ENCODE results near the gene KRTAP4-8.
"Not testable (repeated sequence)": the region's sequence is repeated elsewhere in the genome, so short reads cannot be mapped to it uniquely, and the experiment has no call there.

KRTAP4-8 gene

DNA sequence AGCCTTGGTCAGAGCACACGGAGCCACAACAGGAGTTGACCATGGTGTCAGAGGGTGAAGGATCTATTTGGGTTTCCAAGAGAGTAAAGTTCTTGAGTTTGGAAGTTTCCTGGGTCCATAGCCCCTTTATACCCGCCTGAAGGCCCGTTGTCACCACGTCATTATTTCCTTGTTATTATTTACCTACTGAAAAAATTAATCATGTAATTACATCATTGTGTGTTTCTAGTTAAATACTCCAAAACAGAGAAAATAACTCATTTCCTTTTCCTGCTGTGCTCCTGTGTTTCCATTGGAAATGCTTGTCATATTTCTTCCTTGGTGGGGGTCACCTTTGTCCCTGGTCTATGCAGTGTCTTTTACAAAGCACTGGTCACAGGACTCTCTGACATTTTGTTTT, at the start of gene KRTAP4-8:
Gene KRTAP4-8, minus strand, starts transcription at position 101 of the 400 bp plus-strand sequence. Its CDS starts 58 bp downstream, at position 43.
- no peak for DNase-seq

DNA sequence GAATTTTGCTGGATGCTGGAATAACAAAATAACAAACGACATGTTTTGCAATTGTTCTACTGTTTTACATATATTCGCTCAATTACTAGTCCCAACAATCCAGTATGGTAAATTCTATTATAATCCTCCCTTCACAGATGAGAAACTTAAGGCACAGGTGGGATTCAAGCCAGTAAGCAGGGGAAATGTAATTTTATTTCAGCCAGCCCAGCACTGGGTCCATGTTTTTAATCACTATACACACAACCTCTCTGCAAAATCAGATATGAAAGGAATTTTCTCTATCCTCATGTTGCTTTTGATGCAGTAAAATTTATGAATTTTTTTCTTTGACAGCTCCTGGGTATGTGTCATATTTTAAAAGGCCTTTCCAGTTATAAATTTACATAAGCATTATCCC, 47.3 kb upstream of the KRTAP4-8 start:
- DNase-seq, result no peak

DNA sequence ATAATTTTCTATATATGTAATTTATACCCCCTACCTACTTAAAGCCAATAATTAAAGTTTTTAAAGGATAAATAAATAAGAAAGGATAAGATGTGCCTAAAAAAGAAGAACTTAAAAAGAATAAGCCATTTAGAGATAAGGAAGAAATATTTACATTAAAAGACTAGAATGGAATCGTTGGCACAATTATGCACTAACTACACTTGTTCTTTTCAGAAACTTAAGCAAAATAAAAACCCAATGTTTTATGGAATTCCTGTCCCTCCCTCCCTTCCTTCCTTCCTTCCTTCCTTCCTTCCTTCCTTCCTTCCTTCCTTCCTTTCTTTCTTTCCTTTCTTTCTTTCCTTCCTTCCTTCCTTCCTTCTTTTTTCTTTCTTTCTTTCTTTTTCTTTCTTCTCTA, 46.9 kb upstream of the KRTAP4-8 start:
- no peak for DNase-seq

DNA sequence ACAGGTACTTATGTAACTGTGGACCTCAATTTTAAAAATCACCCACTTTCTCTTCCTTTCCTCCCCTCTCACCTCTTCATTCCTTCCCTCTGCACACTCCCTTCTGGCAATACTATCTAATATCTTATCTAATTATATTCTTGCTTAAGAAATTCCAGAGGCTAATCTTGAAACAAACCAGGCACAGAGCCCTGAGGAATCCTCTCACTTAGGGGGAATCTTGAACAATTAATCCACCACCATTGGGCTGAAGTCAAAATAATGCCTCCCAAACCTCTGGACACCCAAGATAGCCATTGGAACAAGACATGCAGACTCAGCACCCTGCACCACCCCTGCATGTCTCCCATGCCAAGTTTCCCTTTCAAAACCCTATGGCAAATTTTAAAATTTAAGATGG, 43.4 kb upstream of the KRTAP4-8 start:
- DNase-seq, result no peak

DNA sequence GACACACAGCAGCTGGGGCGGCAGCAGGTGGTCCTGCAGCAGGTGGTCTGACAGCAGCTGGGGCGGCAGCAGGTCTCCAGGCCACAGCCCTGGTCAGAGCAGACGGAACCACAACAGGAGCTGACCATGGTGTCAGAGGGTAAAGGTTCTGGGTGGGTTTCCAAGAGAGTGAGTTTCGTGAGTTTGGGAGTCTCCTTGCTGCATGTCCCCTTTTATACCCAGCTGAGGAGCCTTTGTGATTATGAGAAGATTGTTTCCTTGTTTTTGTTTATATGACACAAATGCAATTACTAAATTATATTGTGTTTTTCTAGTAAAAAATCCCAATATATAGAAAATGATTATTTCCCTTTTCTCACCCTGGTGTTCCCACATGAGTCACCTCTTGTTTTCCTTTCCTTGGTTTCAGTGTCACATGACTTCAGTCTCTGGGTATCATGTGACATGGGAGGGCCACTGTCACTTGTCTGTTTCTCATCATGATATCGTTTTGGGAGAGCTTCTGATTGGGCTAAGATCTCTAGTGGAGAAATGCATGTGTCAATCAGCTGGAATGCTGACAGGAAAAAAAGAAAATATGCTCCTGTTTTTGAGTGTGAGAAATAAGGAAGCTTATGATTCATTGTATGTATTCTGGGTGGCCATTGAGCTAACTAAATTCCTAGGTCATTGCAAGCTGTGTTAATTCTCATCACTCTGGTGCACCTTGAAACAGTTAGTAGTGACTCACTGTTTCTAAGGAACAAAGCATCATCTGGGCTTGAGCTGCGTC, 42.6 kb upstream of the KRTAP4-8 start, which contains the start of gene KRTAP4-6:
Gene KRTAP4-6, minus strand, starts transcription at position 185 of the 772 bp plus-strand sequence. Its CDS starts 57 bp downstream, at position 128.
- no peak for DNase-seq

DNA sequence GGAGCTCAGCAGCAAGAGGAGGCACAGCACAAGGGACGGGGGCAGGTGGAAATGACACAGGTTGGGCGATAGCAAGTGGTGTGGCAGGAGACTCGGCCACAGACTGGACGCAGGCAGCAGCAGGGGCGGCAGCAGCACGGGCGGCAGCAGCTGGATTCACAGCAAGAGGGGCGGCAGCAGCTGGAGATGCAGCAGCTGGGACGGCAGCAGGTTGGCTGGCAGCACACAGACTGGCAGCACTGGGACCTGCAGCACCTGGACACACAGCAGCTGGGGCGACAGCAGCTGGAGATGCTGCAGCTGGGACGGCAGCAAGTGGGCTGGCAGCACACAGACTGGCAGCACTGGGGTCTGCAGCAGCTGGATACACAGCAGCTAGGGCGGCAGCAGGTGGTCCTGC, 41.9 kb upstream of the KRTAP4-8 start:
- not testable (repeated sequence) for DNase-seq

DNA sequence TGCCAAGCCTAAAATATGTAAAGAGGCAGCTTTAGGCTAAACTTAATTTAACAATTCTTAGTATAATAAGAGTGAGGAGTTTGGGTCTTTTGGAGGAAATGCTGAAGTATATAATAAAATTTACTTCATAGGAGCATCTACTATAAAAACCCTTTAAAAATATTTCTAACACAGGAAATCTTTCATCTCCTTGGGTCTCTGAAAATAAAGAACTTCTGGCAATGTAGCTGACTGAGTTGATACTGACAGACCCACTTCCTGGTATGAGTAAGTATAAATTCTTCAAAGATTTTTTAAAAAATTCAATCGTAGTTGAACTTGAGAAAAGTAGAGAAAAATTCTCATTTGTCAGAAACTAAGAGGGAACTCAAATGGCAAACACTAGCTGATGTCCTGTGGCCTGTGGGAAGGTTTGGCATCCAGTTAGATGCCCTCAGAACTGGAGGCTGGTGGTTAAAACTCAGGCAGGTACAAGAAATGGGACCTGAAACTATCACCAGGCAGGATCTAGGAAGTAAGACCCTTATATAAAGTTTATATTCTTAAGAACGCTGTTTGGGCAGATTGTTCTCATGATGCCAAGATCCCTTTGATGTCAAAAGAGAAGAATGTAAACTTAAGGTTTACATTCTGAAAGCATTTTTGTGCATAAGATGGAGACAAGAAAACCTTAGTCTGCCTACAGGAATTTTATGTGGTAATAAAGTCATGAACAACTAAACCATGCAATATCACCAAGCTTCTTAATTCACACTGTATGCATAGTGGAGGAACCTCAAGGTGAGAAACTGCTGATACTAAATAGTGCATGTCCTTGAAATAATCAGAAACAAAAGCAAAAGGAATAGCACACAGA, 36.2 kb upstream of the KRTAP4-8 start:
- no peak for DNase-seq

DNA sequence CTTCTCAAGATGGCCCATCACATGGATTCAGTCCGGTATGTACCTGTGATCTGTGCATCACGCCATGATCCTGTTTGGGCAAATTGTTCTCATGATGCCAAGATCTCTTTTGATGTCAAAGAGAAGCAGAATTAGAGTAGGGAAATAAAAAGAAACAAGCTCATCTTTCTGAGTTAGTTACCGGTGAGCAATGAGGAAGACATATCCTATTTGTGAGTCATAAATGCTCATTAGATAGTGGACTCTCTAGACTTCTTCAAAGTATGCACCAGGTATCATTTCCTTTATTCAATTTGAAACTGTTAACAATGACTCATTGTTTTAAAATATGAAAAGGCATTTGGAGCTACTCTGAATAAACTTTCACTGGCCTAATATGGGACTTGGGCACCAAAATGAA, 34.0 kb upstream of the KRTAP4-8 start:
- DNase-seq, result no peak

DNA sequence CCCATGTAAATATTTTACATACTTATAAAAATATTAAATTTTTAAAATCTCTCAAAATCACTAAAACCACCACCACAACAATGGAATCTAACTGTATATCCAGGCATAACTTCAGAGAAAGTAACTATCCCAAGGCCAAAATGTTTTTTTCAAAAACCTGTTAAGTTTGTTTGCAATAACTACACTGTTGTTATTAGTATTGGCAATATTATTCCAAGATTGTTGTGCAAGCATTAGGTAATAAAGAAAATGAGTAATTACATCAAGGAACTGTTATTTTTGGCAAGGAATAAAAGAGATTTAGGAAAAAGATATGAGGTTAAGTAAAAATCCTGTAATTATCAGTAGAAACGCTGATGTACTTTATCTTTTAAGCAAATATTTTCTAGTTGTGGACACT, 29.4 kb upstream of the KRTAP4-8 start:
- no peak for DNase-seq

DNA sequence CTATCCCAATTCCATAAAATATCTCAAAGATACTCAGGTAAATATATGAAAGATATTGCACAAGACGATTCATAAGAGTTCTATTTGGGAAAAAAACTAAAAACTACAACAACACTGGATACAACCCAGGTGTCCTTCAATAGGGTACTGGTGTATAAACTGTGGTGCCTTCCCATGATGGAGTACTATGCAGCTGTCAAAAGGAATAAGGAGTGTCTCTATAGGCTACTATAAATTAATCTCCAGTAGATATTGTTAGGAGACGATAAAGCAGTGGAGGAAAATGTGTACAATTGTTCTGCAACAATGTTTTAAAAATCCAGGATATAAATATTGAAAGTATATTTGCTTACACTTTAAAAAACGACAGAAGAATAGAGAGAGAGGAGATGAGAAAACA, 28.5 kb upstream of the KRTAP4-8 start:
- no peak for DNase-seq

DNA sequence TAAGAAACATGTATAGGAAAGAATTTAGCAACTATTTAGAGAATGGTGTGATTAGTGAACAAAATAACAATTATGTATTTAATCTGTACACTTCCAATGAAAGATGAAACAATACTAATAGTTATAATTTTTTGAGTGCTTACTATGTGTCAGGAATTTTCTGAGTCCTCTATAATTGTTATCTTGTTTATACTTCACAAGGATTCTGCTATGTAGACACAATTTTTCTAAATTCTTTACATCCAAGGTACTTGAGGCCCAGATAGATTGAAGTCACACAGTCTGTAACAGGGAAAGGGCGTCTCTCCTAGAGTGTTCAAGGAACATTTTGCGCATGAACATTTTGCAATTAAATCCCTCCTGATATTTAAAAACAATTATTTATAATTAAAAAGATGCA, 27.1 kb upstream of the KRTAP4-8 start:
- DNase-seq, result no peak

DNA sequence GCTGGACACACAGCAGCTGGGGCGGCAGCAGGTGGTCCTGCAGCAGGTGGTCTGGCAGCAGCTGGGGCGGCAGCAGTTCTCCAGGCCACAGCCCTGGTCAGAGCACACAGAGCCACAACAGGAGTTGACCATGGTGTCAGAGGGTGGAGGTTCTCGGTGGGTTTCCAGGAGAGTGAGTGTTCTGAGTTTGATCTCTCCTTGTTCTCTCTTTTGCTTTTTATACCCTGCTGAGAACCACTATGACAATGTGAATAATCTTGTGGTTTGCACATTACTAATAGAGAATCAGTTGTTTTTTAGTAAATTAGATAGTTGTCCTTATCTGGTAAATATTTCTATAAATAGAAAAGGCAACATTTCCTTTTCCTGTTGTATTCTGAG, 26.0 kb upstream of the KRTAP4-8 start, which contains the start of gene KRTAP4-12:
Gene KRTAP4-12, minus strand, starts transcription at position 192 of the 381 bp plus-strand sequence. Its CDS starts 60 bp downstream, at position 132.
- not testable (repeated sequence) for DNase-seq

DNA sequence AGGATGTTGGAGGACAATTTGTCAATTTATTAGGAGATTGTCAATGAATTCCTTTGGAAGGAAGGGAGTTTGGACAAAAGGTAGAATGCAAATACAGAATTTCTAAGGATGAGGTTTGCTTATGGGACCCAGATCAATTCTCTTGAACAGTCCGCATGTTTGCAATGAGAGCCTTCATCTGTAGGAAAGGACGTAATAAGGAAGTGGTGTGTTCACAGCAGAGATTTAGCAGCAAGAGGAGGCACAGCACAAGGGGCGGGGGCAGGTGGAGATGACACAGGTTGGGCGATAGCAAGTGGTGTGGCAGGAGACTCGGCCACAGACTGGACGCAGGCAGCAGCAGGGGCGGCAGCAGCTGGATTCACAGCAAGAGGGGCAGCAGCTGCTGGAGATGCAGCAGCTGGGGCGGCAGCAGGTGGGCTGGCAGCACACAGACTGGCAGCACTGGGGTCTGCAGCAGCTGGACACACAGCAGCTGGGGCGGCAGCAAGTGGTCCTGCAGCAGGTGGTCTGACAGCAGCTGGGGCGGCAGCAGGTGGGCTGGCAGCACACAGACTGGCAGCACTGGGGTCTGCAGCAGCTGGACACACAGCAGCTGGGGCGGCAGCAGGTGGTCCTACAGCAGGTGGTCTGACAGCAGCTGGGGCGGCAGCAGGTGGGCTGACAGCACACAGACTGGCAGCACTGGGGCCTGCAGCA, 25.5 kb upstream of the KRTAP4-8 start:
- DNase-seq, result not testable (repeated sequence)

DNA sequence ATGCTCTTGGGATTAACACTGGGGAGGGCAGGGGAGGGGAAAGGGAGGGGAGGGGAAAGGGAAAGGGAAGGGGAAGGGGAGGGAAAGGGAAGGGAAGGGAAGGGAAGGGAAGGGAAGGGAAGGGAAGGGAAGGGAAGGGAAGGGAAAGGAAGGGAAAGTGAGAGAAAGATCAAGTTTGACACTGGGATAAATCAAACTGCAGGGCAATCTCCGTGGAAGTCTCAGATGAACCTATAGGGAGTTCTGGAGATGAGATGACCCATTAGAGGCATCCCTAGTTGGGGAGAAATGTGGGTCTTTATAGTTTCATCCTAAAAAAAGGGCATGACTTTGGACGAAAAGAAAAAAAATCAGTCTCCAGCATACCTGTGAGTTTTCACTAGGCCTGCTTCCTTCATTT, 23.8 kb upstream of the KRTAP4-8 start:
- no peak for DNase-seq

DNA sequence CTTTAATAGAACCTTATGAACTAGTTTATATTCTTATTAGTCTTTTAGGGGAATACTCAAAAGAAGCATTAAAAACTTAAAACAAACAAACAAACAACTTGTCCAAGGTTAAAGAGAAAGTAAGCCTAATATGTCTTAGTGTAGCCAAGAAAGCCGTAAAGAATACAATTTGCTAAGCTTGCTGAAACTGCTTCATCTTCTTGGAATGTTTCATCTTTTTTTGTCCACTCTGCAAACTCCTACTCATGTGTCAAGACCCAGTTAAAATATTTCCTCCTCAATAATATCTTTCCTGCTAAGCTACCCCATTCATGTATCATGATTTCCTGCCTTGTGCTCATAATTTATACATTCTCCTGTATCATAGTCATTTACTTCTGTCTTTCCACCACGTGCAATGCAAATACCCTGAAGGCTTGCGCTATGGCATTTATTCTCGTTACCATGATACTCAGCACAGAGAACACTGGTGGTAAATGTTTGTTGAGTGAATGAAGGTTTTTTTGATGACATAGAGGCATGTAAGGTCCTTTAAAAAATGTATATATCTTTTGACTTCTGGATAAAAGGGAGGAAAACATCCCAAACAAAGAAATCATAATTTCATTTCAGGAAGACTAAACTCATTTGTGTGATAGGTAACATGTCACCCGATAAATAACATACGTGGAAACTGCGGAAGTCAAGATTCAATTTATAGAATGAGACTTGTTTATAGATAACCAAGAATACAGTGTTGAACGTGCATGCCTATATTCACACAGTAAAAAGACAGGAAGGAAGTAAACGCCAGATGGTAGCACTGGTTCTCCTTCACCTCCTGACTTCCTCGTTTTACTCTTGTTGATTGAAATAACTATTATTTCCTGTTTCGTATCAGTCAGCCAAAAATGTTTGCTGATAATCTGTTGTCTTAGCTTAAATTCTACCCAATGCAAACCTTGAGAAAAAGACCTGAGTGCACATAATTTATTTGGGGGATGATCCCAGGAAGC, 22.1 kb upstream of the KRTAP4-8 start:
- peak; percentile 11 for DNase-seq

DNA sequence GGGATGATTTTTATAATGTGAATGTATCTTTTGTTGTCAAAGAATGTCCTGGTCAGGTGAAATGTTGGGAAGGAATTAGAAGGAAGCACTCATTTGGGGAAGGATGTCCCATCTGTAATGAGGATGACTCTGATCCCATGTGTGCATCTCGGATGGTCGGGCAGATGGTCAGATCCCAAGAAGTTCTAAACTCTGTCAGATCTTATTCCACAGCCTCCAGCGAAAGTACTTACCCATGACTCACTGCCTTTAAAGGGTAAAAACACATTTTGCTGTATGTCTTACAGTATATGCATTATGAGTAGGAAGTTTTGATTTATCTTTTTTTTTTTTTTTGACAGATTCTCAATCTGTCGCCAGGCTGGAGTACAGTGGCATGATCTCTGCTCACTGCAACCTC, 20.8 kb upstream of the KRTAP4-8 start:
- no peak for DNase-seq

DNA sequence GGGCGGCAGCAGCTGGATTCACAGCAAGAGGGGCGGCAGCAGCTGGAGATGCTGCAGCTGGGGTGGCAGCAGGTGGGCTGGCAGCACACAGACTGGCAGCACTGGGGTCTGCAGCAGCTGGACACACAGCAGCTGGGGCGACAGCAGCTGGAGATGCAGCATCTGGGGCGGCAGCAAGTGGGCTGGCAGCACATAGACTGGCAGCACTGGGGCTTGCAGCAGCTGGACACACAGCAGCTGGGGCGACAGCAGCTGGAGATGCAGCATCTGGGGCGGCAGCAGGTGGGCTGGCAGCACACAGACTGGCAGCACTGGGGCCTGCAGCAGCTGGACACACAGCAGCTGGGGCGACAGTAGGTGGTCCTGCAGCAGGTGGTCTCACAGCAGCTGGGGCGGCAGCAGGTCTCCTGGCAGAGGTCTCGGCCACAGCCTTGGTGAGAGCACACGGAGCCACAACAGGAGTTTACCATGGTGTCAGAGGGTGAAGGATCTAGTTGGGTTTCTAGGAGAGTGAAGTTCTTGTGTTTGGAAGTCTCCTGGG, 20.0 kb upstream of the KRTAP4-8 start, which contains the start of gene KRTAP4-11:
Gene KRTAP4-11, minus strand, starts transcription at position 528 of the 541 bp plus-strand sequence. Its CDS starts 58 bp downstream, at position 470.
- DNase-seq, result not testable (repeated sequence)

DNA sequence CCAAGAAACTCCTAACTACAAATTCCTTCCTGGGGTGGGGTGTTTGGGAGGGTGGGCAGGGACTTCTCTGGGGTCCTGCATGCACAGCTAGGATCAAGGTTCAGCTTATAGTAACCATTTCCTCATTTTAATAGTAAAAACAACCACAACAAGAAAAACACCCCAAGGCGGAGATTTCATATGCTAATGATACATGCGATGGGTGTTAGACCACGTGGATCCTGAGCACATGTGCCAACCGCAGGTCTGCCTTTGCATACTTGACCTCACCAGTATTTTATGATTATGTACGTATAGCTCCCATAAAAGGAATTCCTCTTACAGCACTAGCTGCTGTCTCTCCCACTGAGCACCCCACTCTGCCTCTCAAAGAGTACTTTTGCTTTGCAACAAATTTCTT, 18.4 kb upstream of the KRTAP4-8 start:
- DNase-seq, result no peak

DNA sequence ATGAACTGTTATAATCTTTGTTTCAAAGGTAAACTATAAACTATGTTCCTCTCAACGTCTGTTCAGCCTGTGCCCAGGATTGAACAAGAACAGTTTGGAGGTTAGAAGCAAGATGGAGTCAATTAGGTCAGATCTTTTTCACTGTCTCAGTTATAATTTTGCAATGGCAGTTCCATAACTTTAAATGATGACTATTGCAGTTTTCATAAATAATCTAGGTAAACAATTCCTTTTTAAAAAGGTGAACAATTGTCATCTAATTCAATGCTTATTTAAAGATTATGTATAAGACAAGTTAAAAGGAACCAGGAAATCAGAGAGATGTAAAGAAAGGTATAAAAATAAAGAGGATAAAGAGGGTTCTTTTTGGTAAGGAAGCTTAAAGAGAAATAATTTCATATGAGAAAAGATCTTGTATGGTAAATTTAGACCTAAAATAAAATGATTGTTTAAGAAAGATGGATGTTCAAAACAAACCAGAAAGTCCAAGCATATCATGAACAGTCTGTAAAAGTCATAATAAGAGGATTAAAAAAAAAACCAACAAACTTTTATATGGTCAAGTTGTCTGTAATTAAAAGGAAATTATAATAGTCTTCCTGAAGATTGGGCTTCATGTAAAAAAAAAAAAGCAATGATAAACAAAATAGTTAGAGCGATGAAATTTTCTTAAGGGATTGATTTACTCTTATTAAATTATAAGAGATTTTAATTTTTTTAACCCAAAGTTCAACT, 13.4 kb upstream of the KRTAP4-8 start:
- no peak for DNase-seq

DNA sequence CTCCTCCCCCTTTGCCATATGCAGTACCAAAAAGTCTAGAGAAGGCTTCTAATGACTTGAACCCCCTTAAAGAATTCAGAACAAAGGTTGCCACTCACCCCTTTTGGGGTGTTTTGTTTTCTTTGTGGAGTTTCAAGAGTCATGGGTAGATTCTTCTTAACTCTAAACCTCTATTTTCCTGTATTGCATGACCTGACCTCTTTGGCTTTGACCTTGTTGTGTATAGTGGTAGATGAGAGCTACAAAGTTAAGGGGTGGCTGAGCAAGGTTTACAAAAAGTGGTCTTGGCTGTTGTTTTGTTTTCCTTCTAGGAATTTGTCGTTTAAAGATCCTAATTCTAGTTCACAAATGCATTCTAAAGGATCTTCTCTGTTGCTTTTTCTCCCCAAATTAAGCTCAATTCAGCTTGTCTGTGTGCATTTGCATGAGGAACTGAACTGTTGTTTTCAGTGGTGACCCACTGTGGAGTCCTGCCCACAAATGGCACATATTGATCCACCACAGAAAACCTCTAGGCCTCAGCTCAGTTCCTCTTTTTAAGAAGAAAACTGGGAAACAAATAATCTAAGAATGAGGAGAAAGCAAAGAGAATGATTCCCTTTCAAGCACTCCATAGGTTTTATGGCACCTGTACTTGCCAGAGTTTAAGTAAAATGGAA, 10.9 kb upstream of the KRTAP4-8 start:
- not testable (repeated sequence) for DNase-seq
